Omental fat pad (tissue), 4 donors: ENCODE measurements around the gene MEIS1. TPM values are rescaled to one million over a fixed set of nuclear protein-coding genes. Genes with fewer than 3 reads are reported as not detected.
"Not testable (repeated sequence)": the region's sequence is repeated elsewhere in the genome, so short reads cannot be mapped to it uniquely, and the experiment has no call there.

Experiments
- ATAC-seq: fragments of 150-250 bp; one replicate; pipeline ENCODE4 v1.9.1; 2016; ENCODE audit warnings: mild to moderate bottlenecking, moderate library complexity; ENCODE audit not compliant: low FRiP score
- DNase-seq: peaks from one replicate; pipeline ENCODE4 v3.0.0-alpha.2; 2019; ENCODE audit warnings: low spot score
- total RNA-seq, 4 donors: library from RNA; depleted of rRNA; stranded (reverse); fragments of >200 nt; gene quantifications; one replicate each; pipeline ENCODE4 v1.1.0, GENCODE V29; 2016
- TF ChIP-seq, protein P1 (sequence below), 3 donors: fragments of 450-650 bp; IDR thresholded peaks; one replicate each; pipeline ENCODE4 v1.5.1; 2016 to 2017; ENCODE audit warnings: antibody characterized with exemption in 3 of 3, mild to moderate bottlenecking in 3 of 3, moderate library complexity in 2 of 3

MEIS1 gene
- total RNA-seq = 10 to 100 TPM; 19.8 to 67.3 (median 46.3) TPM

DNA sequence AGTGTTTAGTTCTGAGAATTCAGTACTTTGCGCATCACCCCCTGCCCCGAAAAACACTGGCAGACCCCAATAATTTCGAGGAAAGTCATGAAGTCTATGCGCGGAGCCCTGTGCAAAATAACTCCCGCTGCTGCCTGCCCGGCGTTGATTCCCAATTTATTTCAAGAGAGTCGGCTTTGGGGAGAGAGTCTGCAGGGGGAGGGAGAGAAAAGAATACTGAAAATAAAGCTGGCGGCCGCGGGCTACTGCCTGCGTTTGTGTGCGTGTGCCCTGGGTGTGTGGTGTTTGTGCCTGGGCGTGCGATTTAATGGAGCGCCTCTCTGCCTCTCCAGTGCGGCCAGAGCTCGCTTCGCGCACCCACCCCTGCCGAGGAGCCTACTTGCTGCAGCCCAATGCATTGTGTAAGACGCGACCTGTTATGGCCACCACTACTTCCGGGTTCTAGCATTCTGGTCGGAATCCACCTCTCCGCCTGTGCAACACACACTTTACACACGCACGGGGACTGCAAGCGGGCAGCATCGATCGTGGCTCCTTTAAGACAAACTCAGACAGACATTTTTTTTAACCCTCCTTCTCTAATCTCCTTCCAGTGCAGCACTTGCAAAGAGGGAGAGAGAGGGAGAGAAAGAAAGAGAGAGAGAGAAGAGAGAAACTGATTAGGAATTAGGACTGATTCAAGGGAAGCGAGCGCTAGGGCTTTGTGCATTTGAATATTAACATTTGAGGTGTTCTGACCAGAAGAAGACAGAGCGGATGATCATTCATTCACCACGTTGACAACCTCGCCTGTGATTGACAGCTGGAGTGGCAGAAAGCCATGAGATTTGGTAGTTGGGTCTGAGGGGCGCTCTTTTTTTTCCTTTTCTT, at the start of gene MEIS1:
MEIS1 (plus strand) TSS at position 447 of the 870 bp plus-strand sequence. CDS start 732 bp downstream, outside the sequence.
- TF ChIP-seq, protein P1, sequence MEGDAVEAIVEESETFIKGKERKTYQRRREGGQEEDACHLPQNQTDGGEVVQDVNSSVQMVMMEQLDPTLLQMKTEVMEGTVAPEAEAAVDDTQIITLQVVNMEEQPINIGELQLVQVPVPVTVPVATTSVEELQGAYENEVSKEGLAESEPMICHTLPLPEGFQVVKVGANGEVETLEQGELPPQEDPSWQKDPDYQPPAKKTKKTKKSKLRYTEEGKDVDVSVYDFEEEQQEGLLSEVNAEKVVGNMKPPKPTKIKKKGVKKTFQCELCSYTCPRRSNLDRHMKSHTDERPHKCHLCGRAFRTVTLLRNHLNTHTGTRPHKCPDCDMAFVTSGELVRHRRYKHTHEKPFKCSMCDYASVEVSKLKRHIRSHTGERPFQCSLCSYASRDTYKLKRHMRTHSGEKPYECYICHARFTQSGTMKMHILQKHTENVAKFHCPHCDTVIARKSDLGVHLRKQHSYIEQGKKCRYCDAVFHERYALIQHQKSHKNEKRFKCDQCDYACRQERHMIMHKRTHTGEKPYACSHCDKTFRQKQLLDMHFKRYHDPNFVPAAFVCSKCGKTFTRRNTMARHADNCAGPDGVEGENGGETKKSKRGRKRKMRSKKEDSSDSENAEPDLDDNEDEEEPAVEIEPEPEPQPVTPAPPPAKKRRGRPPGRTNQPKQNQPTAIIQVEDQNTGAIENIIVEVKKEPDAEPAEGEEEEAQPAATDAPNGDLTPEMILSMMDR (IDR thresholded peaks at IDR 0.05) = no peak
- DNase-seq (peak; percentile 79), ATAC-seq (peak; percentile 86)

DNA sequence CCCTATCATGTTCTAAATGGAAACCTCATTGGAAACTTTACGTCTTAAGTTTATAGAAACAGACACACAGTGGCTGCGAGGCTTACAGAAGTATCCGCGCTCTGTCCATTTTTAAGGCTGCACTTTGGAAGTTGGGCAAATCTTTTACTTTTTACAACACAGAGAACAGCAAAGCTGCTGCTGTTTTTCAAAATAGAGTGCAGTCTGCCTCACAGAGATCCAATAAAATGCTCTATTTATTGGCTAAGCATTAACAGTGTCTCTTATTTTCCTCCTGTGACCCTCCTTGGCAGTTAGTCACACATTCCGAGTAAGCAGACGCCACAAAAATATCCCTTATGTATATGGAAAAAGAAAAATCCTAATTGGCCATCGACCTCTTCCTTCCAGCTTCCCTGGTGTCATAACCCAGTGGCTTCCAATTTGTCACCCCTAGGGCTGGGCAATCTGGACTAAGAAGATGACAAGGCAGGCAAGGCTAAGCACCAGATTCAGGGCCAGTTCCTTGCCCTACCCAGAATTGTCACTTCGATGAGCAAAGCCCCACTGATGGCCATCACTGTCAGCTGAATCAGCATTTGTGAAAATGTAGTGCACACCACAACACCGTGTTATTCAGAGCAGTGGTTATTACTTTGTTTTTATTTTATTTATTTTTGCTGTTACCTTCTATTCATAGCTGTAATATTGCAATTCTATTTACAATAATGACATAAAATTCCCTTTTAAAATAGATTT, 47.7 kb upstream of the MEIS1 start:
- no peak for DNase-seq
- TF ChIP-seq, protein P1 (IDR thresholded peaks at IDR 0.05) = no peak
- no peak for ATAC-seq

DNA sequence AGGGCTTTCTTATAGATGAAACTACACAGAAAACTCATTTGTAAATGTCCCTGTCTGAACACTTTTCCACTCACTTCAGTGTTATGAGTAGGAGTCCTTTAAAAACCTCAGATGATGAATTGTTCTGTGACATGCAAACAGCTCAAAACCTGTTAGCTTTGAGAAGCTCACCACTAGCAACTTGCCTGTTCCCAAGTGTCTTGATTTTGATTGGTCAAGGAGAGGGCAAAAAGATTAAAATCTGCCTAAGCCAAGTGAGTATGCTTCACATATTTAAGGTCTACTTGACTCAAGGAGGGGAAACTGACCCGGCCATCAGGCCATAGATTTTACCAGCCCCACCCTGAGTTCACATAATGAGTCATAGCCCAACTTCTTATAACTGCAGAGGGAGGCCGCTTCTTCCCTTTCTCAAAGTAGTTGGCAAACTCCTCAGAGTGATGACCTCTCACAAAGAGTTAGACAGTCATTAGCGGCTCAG, 45.2 kb upstream of the MEIS1 start:
- TF ChIP-seq, protein P1 (IDR thresholded peaks at IDR 0.05) = no peak
- no peak for DNase-seq
- ATAC-seq = peak; percentile 77

DNA sequence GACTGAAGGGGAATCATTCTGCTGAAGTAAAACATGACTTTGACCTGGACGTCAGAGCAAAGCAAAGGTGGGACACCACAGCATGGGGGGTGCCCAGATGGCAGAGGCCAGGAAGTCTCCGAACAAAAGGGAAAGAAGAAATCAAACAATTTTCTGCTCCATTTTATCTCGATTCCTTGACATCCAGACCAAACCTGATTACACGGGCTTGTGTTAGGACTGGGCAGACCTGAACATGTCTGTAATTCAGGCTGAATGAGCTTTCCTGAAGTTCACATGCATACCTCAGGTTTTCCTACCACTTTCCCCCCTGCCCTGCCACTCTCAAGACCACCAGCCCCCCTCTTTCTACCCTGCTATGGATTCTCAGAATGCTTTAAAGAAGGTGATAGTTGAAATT, 44.8 kb upstream of the MEIS1 start:
- ATAC-seq (no peak), DNase-seq (no peak)
- TF ChIP-seq, protein P1 (IDR thresholded peaks at IDR 0.05) = no peak

DNA sequence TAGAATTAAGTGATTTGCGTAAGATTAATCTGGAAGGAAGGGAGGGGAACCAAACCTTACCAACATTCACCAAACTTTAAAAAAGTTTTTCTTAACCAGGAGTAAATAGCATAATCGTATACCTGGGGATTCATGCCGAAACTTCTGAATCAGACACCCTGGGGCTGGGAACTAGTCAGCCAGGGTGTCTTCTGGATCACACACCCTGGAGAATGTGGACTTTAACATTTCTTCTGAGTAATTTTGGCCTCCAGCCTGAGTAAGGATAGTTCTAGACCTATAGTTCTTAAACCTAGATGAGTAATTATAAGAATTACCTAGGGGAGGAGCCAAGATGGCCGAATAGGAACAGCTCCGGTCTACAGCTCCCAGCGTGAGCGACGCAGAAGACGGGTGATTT, 44.1 kb upstream of the MEIS1 start:
- no peak for DNase-seq
- no peak for ATAC-seq
- TF ChIP-seq, protein P1 (IDR thresholded peaks at IDR 0.05) = no peak

DNA sequence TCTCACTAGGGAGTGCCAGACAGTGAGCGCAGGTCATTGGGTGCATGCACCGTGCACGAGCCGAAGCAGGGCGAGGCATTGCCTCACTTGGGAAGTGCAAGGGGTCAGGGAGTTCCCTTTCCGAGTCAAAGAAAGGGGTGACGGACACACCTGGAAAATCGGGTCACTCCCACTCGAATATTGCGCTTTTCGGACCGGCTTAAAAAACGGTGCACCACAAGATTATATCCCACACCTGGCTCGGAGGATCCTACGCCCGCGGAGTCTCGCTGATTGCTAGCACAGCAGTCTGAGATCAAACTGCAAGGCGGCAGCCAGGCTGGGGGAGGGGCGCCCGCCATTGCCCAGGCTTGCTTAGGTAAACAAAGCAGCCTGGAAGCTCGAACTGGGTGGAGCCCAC, 43.7 kb upstream of the MEIS1 start:
- ATAC-seq, DNase-seq: not testable (repeated sequence)

DNA sequence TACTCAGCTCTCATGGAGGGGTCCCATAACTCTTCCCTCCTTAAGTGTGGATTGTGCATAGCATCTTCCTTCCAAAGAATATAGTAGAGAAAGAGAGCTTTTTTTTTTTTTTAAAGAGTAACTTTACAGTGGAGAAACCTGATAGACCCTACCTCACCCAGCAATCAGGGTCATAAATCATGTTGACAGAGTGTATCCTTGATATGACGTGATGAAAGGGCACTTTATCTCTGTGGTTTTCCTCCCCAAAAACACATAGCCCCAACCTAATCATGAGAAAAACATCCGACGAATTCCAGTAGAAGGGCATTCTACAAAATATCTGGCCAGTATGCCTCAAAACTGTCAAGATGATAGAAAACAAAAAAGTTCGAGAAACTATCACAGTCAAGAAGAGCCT, 29.5 kb upstream of the MEIS1 start:
- no peak for DNase-seq
- TF ChIP-seq, protein P1 (IDR thresholded peaks at IDR 0.05) = no peak
- ATAC-seq = no peak
